ENCODE data around the gene CAVIN3. TPM values are rescaled to one million over a fixed set of nuclear protein-coding genes. Genes with fewer than 3 reads are reported as not detected.

CAVIN3 gene
- total RNA-seq, 4 donors from 2014 or later = 34.9 to 158 (median 90.9) TPM

- TF ChIP-seq CTCF (IDR thresholded peaks at IDR 0.05; ENCODE audit: low read depth) = no peak
Measured at GRCh38 chr11:6298605-6299004, 21.7 kb downstream of the CAVIN3 start.

- no peak for TF ChIP-seq CTCF (IDR thresholded peaks at IDR 0.05; ENCODE audit: low read depth)
Measured at GRCh38 chr11:6297831-6298230, 22.5 kb downstream of the CAVIN3 start.

- TF ChIP-seq CTCF (IDR thresholded peaks at IDR 0.05; ENCODE audit: low read depth) = no peak
Measured at GRCh38 chr11:6285019-6285418, 35.3 kb downstream of the CAVIN3 start.

- TF ChIP-seq CTCF (IDR thresholded peaks at IDR 0.05; ENCODE audit: low read depth) = no peak
Measured at GRCh38 chr11:6284250-6284649, 36.1 kb downstream of the CAVIN3 start.

- no peak for TF ChIP-seq CTCF (IDR thresholded peaks at IDR 0.05; ENCODE audit: low read depth)
Measured at GRCh38 chr11:6283453-6284023, 36.8 kb downstream of the CAVIN3 start.

GRCh38 chr11:6273188-6273587 is 47.1 kb downstream of the CAVIN3 start:
- TF ChIP-seq CTCF (IDR thresholded peaks at IDR 0.05; ENCODE audit: low read depth) = no peak

- TF ChIP-seq CTCF (IDR thresholded peaks at IDR 0.05; ENCODE audit: low read depth) = no peak
Measured at GRCh38 chr11:6271598-6271997, 48.7 kb downstream of the CAVIN3 start.
